ENCODE measurements around the gene ACLY. TPM values are rescaled to one million over a fixed set of nuclear protein-coding genes. Genes with fewer than 3 reads are reported as not detected.
A peak's percentile ranks its signal among the peaks of the same experiment; 100 is the strongest.
"Not testable (repeated sequence)": the region's sequence is repeated elsewhere in the genome, so short reads cannot be mapped to it uniquely, and the experiment has no call there.

ACLY gene
- total RNA-seq, 1 donor from 2014 or later, result 127 TPM

- peak; percentile 40 for DNase-seq (ENCODE audit: low spot score)
Measured at GRCh38 chr17:41835800-41836549, 82.8 kb downstream of the ACLY start, which contains the start of gene NT5C3B. NT5C3B (minus strand) TSS chr17:41836232; CDS start chr17:41836193, 39 bp downstream.

GRCh38 chr17:41835214-41835799, 83.4 kb downstream of the ACLY start:
- DNase-seq (ENCODE audit: low spot score), result no peak

GRCh38 chr17:41829961-41830360, 88.8 kb downstream of the ACLY start:
- DNase-seq (ENCODE audit: low spot score), result not testable (repeated sequence)

- no peak for DNase-seq (ENCODE audit: low spot score)
Measured at GRCh38 chr17:41825175-41825845, 93.4 kb downstream of the ACLY start.

- DNase-seq (ENCODE audit: low spot score), result no peak
Measured at GRCh38 chr17:41824086-41824485, 94.7 kb downstream of the ACLY start.

GRCh38 chr17:41823580-41823979, 95.2 kb downstream of the ACLY start:
- DNase-seq (ENCODE audit: low spot score), result no peak

GRCh38 chr17:41823141-41823524, 95.6 kb downstream of the ACLY start:
- DNase-seq (ENCODE audit: low spot score), result no peak

GRCh38 chr17:41822216-41823140, 96.3 kb downstream of the ACLY start:
- DNase-seq (ENCODE audit: low spot score), result no peak

- DNase-seq (ENCODE audit: low spot score), result no peak
Measured at GRCh38 chr17:41821776-41822175, 97.0 kb downstream of the ACLY start.

- no peak for DNase-seq (ENCODE audit: low spot score)
Measured at GRCh38 chr17:41818024-41818423, 100.7 kb downstream of the ACLY start.

Other genes starting within 250 kb of the ACLY start
- 723 TPM for gene EIF1, start 230.1 kb downstream of the ACLY start, total RNA-seq
- not detected for gene GAST, start 206.6 kb downstream of the ACLY start, total RNA-seq
- 1.9 TPM for gene HAP1, start 184.3 kb downstream of the ACLY start, total RNA-seq
- gene JUP, start 132.2 kb downstream of the ACLY start, total RNA-seq, result 201 TPM
- gene P3H4, start 107.0 kb downstream of the ACLY start, total RNA-seq, result 24.1 TPM
- 59.2 TPM for gene FKBP10, start 105.9 kb downstream of the ACLY start, total RNA-seq
- gene NT5C3B, start 82.7 kb downstream of the ACLY start, total RNA-seq, result 39.6 TPM
- 0.29 TPM for gene KLHL10, start 81.1 kb downstream of the ACLY start, total RNA-seq
- gene KLHL11, start 53.5 kb downstream of the ACLY start, total RNA-seq, result 14.0 TPM
- gene ODAD4, start 11.7 kb upstream of the ACLY start, total RNA-seq, result 1.6 TPM
- gene CNP, start 47.8 kb upstream of the ACLY start, total RNA-seq, result 65.9 TPM
- 69.8 TPM for gene DNAJC7, start 98.5 kb upstream of the ACLY start, total RNA-seq
- gene NKIRAS2, start 101.1 kb upstream of the ACLY start, total RNA-seq, result 31.1 TPM
- 1.6 TPM for gene C17orf113, start 131.7 kb upstream of the ACLY start, total RNA-seq
- gene ZNF385C, start 179.5 kb upstream of the ACLY start, total RNA-seq, result 0.32 TPM
- 26.8 TPM for gene DHX58, start 193.8 kb upstream of the ACLY start, total RNA-seq
- gene KAT2A, start 202.4 kb upstream of the ACLY start, total RNA-seq, result 58.4 TPM
- 0.29 TPM for gene HSPB9, start 203.9 kb upstream of the ACLY start, total RNA-seq
- 150 TPM for gene RAB5C, start 236.0 kb upstream of the ACLY start, total RNA-seq

Data from mucosa of gallbladder (tissue), 1 donor.